ENCODE measurements around the gene FAM234B. TPM values are rescaled to one million over a fixed set of nuclear protein-coding genes. Genes with fewer than 3 reads are reported as not detected.

The FAM234B gene
- total RNA-seq, 1 donor = 3.3 TPM

- H2AFZ ChIP-seq (ENCODE audit: low read length) = no peak overlapping the region
- no peak overlapping the region for H3K4me2 ChIP-seq (ENCODE audit: insufficient read depth, low read length)
- H3K36me3 ChIP-seq (ENCODE audit: insufficient read depth, low read length) = no peaks in the 10 kb centered on the region
- H3K4me1 ChIP-seq (ENCODE audit: insufficient read depth, low read length) = peaks cover 9% of the 10 kb centered on the region
- no peak for TF ChIP-seq CTCF (IDR thresholded peaks at IDR 0.05; ENCODE audit: extremely low read depth, low read depth, low read length)
- no peaks in the 10 kb centered on the region for H4K20me1 ChIP-seq (ENCODE audit: insufficient read depth, low read length)
- H3K4me3 ChIP-seq (ENCODE audit: insufficient read depth, low read length) = no peak overlapping the region
- no peak for DNase-seq (ENCODE audit: insufficient read length, low spot score, missing footprints)
- H3K9me3 ChIP-seq (ENCODE audit: low read depth, low read length) = no peaks in the 10 kb centered on the region
- H3K27ac ChIP-seq (ENCODE audit: low read depth, low read length) = no peak overlapping the region
- peaks cover 7% of the 10 kb centered on the region for H3K79me2 ChIP-seq (ENCODE audit: insufficient read depth, low read length)
- H3K27me3 ChIP-seq (ENCODE audit: insufficient read depth, low read length) = no peaks in the 10 kb centered on the region
Measured at GRCh38 chr12:13007496-13008233, 36.5 kb upstream of the FAM234B start.

GRCh38 chr12:13008741-13009380 lies 35.3 kb upstream of the FAM234B start:
- no peak for TF ChIP-seq CTCF (IDR thresholded peaks at IDR 0.05; ENCODE audit: extremely low read depth, low read depth, low read length)
- H3K27ac ChIP-seq (ENCODE audit: low read depth, low read length) = peak overlapping the region; percentile 35
- no peaks in the 10 kb centered on the region for H3K79me2 ChIP-seq (ENCODE audit: insufficient read depth, low read length)
- H3K9me3 ChIP-seq (ENCODE audit: low read depth, low read length) = no peaks in the 10 kb centered on the region
- H4K20me1 ChIP-seq (ENCODE audit: insufficient read depth, low read length) = no peaks in the 10 kb centered on the region
- H3K36me3 ChIP-seq (ENCODE audit: insufficient read depth, low read length) = no peaks in the 10 kb centered on the region
- peaks cover 9% of the 10 kb centered on the region for H3K4me1 ChIP-seq (ENCODE audit: insufficient read depth, low read length)
- DNase-seq (ENCODE audit: insufficient read length, low spot score, missing footprints) = peak; percentile 73
- no peaks in the 10 kb centered on the region for H3K27me3 ChIP-seq (ENCODE audit: insufficient read depth, low read length)
- no peak overlapping the region for H3K4me2 ChIP-seq (ENCODE audit: insufficient read depth, low read length)
- H2AFZ ChIP-seq (ENCODE audit: low read length) = no peak overlapping the region
- no peak overlapping the region for H3K4me3 ChIP-seq (ENCODE audit: insufficient read depth, low read length)

GRCh38 chr12:13011098-13011497 lies 33.1 kb upstream of the FAM234B start:
- no peak for DNase-seq (ENCODE audit: insufficient read length, low spot score, missing footprints)
- Histone ChIP-seq H2AFZ (ENCODE audit: low read length) (no peak overlapping the region), H3K79me2 (ENCODE audit: insufficient read depth, low read length) (no peaks in the 10 kb centered on the region)

More at GRCh38 chr12:13011098-13011497, 33.1 kb upstream of the FAM234B start:
- H3K9me3 ChIP-seq (ENCODE audit: low read depth, low read length) = no peaks in the 10 kb centered on the region
- H3K36me3 ChIP-seq (ENCODE audit: insufficient read depth, low read length) = no peaks in the 10 kb centered on the region
- H4K20me1 ChIP-seq (ENCODE audit: insufficient read depth, low read length) = no peaks in the 10 kb centered on the region
- peaks cover 9% of the 10 kb centered on the region for H3K4me1 ChIP-seq (ENCODE audit: insufficient read depth, low read length)
- H3K4me2 ChIP-seq (ENCODE audit: insufficient read depth, low read length) = no peak overlapping the region
- no peaks in the 10 kb centered on the region for H3K27me3 ChIP-seq (ENCODE audit: insufficient read depth, low read length)
- TF ChIP-seq CTCF (IDR thresholded peaks at IDR 0.05; ENCODE audit: extremely low read depth, low read depth, low read length) = no peak
- H3K27ac ChIP-seq (ENCODE audit: low read depth, low read length) = no peak overlapping the region
- H3K4me3 ChIP-seq (ENCODE audit: insufficient read depth, low read length) = no peak overlapping the region
